Aorta (tissue), 5 donors: Measurements from ENCODE around the gene OSGEP. TPM values are rescaled to one million over a fixed set of nuclear protein-coding genes. Genes with fewer than 3 reads are reported as not detected.

Experiments
- ATAC-seq: fragments of 200-7000 bp; cut with Tn5 transposase; one replicate; pipeline ENCODE4 v1.9.1; 2022; ENCODE audit warnings: moderate library complexity; ENCODE audit not compliant: low FRiP score
- DNase-seq, 2 donors: peaks; one replicate each; pipeline ENCODE4 v3.0.0-alpha.2; 2020
- H3K27ac ChIP-seq, 2 donors: one replicate each; pipeline ENCODE4 v1.5.1; 2013; ENCODE audit warnings: low read length in 2 of 2, mild to moderate bottlenecking in 2 of 2, moderate library complexity in 2 of 2, control low read depth in 1 of 2, inconsistent platforms in 1 of 2, low read depth in 1 of 2
- H3K27me3 ChIP-seq, 2 donors: one replicate each; pipeline ENCODE4 v1.6.1; 2013; ENCODE audit warnings: control low read depth in 1 of 2, low read length in 1 of 2, mild to moderate bottlenecking in 1 of 2, moderate library complexity in 1 of 2; ENCODE audit not compliant: insufficient read depth in 2 of 2, control insufficient read depth in 1 of 2
- H3K36me3 ChIP-seq, 2 donors: one replicate each; pipeline ENCODE4 v1.6.1; 2013; ENCODE audit warnings: control low read depth in 1 of 2, low read length in 1 of 2, mild to moderate bottlenecking in 1 of 2; ENCODE audit not compliant: insufficient read depth in 2 of 2, control insufficient read depth in 1 of 2
- H3K4me1 ChIP-seq, 2 donors: one replicate each; pipeline ENCODE4 v1.6.1; 2013; ENCODE audit warnings: low read length in 2 of 2, control low read depth in 1 of 2, mild to moderate bottlenecking in 1 of 2, moderate library complexity in 1 of 2; ENCODE audit not compliant: insufficient read depth in 2 of 2, control insufficient read depth in 1 of 2
- H3K4me3 ChIP-seq, 2 donors: one replicate each; pipeline ENCODE4 v1.5.1; 2013; ENCODE audit warnings: low read length in 2 of 2, control low read depth in 1 of 2, mild to moderate bottlenecking in 1 of 2
- H3K9me3 ChIP-seq: one replicate; pipeline ENCODE4 v1.6.1; 2013; ENCODE audit warnings: mild to moderate bottlenecking, low read length; ENCODE audit not compliant: control insufficient read depth
- WGBS, 2 donors: extraction: QIAGEN DNeasy Blood & Tissue Kit; methylation state at CpG; one replicate each; pipeline ENCODE4 v1.1.7; 2013; 5-methylcytosine and 5-hydroxymethylcytosine counted together
- intact Hi-C, 2 donors: fragments of 100-400 bp; cut with DNase I; formaldehyde crosslinking; loops; one replicate each; pipeline versions ENCODE4 v1.14.2 to v1.15.0; 2022
- polyA plus RNA-seq, 2 donors: library from polyadenylated mRNA; stranded (reverse); fragments of 200-250 nt; gene quantifications; one replicate each; pipeline ENCODE4 v1.2.3, GENCODE V29; 2013
- total RNA-seq, 2 donors: library from RNA; stranded (reverse); fragmentation: NEBNext Ultra II Directional; extraction: Animal tissue kit (Norgen Biotek cat#: 25700); gene quantifications; one replicate each; pipeline ENCODE4 v1.2.1, GENCODE V29; 2021
- donor health status: healthy with polysubstance abuse.
- donor health status: Bipolar disorder and iron deficiency.
- donor health status: DM: no; HTN: no; CAD: no.
- donor health status: DM: no; HTN: no; CAD: no.
- donor health status: DM: yes; HTN: yes; CAD: no.

Gene OSGEP
- total and polyA plus RNA-seq, 4 donors: 14.9 to 82.1 (median 33.7) TPM

DNA sequence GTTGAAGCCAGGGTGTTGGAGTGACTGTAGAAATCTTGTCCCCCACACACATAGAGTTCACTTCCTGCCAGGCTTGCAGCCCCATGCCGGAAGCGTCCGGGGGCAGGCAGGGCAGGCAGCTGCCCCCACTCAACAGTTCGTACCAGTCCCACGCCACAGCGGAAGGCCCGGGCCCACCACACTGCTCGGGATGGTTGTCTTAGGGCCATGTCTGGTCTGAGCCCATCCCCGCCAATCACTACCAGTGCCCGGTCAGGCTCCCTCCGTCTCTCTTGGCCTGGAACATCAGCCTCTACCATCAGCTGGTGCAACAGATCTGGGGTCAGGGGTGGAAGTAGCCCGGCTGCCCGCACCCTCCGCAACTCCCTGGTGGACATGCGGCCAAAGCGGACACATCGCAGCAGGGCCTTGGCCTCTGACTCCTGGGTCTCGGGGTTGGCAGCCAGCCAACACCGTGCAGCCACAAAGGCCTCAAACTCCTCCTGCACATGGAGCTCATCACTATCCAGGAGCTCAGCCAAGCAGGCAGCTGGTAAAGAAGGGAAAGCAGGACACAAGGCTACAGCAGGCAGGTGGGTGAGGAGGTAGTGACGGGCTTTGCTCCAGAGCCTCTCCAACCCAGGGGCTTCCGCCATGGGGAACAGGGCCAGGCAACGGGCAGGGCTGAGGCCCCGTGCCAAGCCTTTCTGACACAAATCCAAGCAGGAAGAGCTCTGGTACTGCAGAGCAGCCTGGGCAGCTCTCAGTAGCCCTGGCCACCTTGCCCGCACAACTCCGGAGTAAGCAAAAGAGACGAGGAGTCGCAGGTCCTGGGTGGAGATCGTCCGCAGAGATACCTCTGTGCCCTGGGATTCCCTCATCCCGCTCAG lies 24.6 kb downstream of the OSGEP start:
- intact Hi-C loops: no loop called here
- H3K9me3 ChIP-seq: no peaks in the 10 kb centered on the region
- H3K27me3 ChIP-seq: no peaks in the 10 kb centered on the region
- DNase-seq (no peak), ATAC-seq (no peak)
- H3K36me3 ChIP-seq: no peaks in the 10 kb centered on the region
- no peak overlapping the region for H3K27ac ChIP-seq
- H3K4me1 ChIP-seq: no peaks in the 10 kb centered on the region
- H3K4me3 ChIP-seq: no peak overlapping the region
- WGBS, 2 donors: 66 to 72% methylated on average over 30 of the region's 30 CpGs

DNA sequence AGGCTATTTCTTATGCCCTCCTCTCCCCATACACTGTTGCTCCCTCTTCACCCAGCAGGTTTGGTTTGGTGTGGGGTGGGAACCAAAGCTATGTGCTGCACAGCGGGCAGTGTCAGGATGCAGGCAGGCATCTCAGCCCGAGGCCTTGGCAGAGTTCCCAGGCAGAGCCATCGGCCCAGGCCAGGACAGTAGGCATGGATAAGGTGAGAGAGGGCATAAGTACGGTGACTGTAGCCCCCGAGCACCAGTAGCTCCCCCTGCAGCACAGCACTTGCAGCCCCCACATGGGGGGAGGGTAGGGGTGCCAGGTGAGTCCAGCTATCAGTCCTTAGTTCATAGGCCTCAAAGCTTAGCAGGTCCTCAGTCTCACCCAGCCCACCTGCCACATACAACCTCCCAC lies 25.8 kb downstream of the OSGEP start:
- H3K4me3 ChIP-seq: no peak overlapping the region
- H3K27ac ChIP-seq: no peak overlapping the region
- DNase-seq: no peak
- H3K9me3 ChIP-seq: no peaks in the 10 kb centered on the region
- intact Hi-C loops: no loop called here
- 44 to 53% methylated on average over 5 of the region's 5 CpGs for WGBS, 2 donors
- H3K36me3 ChIP-seq: no peaks in the 10 kb centered on the region
- no peaks in the 10 kb centered on the region for H3K27me3 ChIP-seq
- H3K4me1 ChIP-seq: no peaks in the 10 kb centered on the region
- peak; percentile 36 for ATAC-seq

GRCh38 chr14:20428010-20428365 lies 26.6 kb downstream of the OSGEP start:
- Histone ChIP-seq H3K4me1 (no peaks in the 10 kb centered on the region), H3K27ac (no peak overlapping the region), H3K4me3 (no peak overlapping the region), H3K27me3 (no peaks in the 10 kb centered on the region), H3K36me3 (no peaks in the 10 kb centered on the region), H3K9me3 (no peaks in the 10 kb centered on the region)
- 76 to 87% methylated on average over 5 of the region's 5 CpGs for WGBS, 2 donors
- no peak for DNase-seq
- no peak for ATAC-seq
- intact Hi-C loops: no loop called here

- 80 to 85% methylated on average over 5 of the region's 5 CpGs for WGBS, 2 donors
- no peak for ATAC-seq
These were observed 27.2 kb downstream of the OSGEP start for GRCh38 chr14:20427231-20428009.

DNA sequence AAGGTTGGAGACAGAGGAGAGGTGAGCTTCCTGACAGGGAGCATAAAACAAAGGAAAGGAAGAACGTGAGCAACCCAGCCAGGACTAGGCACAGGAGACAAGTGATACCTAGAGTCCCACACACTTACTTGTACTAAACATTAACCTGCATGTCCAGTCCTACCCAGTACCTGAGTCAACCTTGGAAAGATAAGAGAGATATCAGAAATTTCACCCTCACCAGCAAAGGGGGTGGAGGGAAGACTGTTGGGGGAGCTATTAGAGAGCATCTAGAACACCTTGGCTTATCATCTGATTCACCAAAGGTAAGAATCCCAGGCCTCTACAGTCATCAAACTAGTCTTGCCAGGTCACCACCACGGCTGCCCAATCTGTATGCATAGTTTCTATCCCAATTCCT lies 29.8 kb downstream of the OSGEP start:
- Histone ChIP-seq H3K4me3 (no peak overlapping the region), H3K27ac (no peak overlapping the region), H3K4me1 (no peaks in the 10 kb centered on the region), H3K27me3 (no peaks in the 10 kb centered on the region), H3K9me3 (no peaks in the 10 kb centered on the region), H3K36me3 (no peaks in the 10 kb centered on the region)
- DNase-seq (no peak), ATAC-seq (no peak)
- intact Hi-C loops: no loop called here
- 31 to 32% methylated on average over 2 of the region's 2 CpGs for WGBS, 2 donors

More at GRCh38 chr14:20427231-20428009, 27.2 kb downstream of the OSGEP start:
- no peaks in the 10 kb centered on the region for H3K9me3 ChIP-seq
- no peaks in the 10 kb centered on the region for H3K27me3 ChIP-seq
- H3K4me1 ChIP-seq: no peaks in the 10 kb centered on the region
- H3K4me3 ChIP-seq: no peak overlapping the region
- DNase-seq: no peak
- H3K36me3 ChIP-seq: no peaks in the 10 kb centered on the region
- intact Hi-C loops: no loop called here
- H3K27ac ChIP-seq: no peak overlapping the region

DNA sequence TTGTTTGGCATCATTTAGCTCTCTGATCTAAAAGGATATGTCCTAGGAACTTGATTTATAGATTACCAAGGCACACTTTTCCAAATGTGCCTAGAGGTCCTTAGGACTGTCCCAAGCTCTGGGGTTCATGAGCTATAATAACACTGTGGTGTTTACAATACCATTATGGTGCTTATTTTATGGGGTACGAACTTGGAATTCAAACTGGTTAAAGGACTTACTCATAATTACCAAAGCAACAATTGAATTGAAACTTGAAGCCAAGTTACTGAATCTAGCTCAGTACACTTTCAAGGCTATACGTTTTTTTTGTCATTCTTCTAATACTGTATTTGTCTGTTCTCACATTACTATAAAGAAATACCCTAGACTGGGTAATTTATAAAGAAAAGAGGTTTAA lies 31.7 kb downstream of the OSGEP start:
- no peaks in the 10 kb centered on the region for H3K4me1 ChIP-seq
- H3K36me3 ChIP-seq: no peaks in the 10 kb centered on the region
- DNase-seq (no peak), ATAC-seq (no peak)
- no peaks in the 10 kb centered on the region for H3K9me3 ChIP-seq
- intact Hi-C loops: no loop called here
- no peak overlapping the region for H3K4me3 ChIP-seq
- H3K27me3 ChIP-seq: no peaks in the 10 kb centered on the region
- no peak overlapping the region for H3K27ac ChIP-seq
- 25 to 51% methylated on average over 2 of the region's 2 CpGs for WGBS, 2 donors

DNA sequence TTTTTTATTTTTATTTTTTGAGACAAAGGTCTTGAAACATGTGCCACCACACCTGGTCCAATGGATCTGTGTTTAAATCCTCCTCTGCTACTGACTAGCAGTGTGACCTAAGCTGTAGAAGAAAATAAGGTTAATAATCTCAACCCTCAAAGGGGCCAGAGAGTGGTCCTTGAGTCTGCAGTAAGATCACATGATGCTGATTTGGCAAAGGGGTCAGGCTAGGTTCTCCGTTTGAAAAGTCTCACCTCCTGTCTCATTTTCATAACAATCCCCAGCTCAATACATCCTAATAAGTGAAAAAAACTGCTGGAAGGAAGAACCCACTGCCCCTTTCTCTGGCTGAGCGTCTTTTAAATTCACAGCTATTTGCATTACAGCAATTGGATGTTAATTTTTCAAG lies 33.3 kb downstream of the OSGEP start:
- no peak overlapping the region for H3K27ac ChIP-seq
- no peaks in the 10 kb centered on the region for H3K4me1 ChIP-seq
- no peaks in the 10 kb centered on the region for H3K27me3 ChIP-seq
- H3K4me3 ChIP-seq: no peak overlapping the region
- DNase-seq (no peak), ATAC-seq (no peak)
- WGBS, 2 donors: 19 to 21% methylated on average over 2 of the region's 2 CpGs
- intact Hi-C loops: no loop called here
- H3K36me3 ChIP-seq: no peaks in the 10 kb centered on the region
- H3K9me3 ChIP-seq: no peaks in the 10 kb centered on the region

DNA sequence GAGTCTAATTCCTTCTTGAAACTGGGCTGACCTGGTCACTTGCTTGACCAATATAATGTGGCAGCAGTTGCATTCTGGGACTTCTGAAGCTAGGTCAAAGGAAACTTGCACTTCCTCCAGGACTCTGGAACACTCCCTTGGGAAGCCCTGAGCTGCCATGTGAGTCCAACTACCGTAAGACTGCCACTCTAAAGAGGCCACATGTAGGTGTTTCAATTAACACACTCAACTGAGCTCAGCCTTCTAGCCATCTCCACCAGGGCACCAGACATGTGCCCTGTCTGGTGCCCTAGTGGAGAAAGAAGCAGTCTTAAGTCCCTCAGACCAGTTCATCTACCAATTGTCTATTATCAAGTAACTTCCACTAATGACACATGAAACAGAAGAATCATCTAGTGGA lies 35.2 kb downstream of the OSGEP start:
- 34 to 58% methylated on average over 1 of the region's 1 CpG for WGBS, 2 donors
- ATAC-seq: no peak
- Histone ChIP-seq H3K27me3 (no peaks in the 10 kb centered on the region), H3K27ac (no peak overlapping the region), H3K4me1 (no peaks in the 10 kb centered on the region), H3K36me3 (no peaks in the 10 kb centered on the region), H3K9me3 (no peaks in the 10 kb centered on the region), H3K4me3 (no peak overlapping the region)
- no peak for DNase-seq
- intact Hi-C loops: loop anchor here in 1 of 2 donors (5.0 kb wide), 2 partner anchors 193 to 263 kb away; partner anchors contain the start of gene RNASE4
